Sigmoid colon (tissue), 7 donors: ENCODE data around the gene SORBS1. TPM values are rescaled to one million over a fixed set of nuclear protein-coding genes. Genes with fewer than 3 reads are reported as not detected.

ENCODE experiments used
- DNase-seq: peaks from one replicate; pipeline ENCODE4 v3.0.0-alpha.2; 2019
- H3K27ac ChIP-seq, 4 donors: fragments of 200-600 bp; sonication (generic); one replicate each; pipeline ENCODE4 v1.5.1; 2016 to 2019; ENCODE audit warnings: mild to moderate bottlenecking in 1 of 4
- H3K27me3 ChIP-seq, 3 donors: fragments of 200-600 bp; sonication (generic); one replicate each; pipeline ENCODE4 v1.5.1; 2019; ENCODE audit warnings: mild to moderate bottlenecking in 1 of 3
- H3K36me3 ChIP-seq, 4 donors: fragments of 200-600 bp; sonication (generic); one replicate each; pipeline ENCODE4 v1.5.1; 2016 to 2019
- H3K4me1 ChIP-seq, 4 donors: fragments of 200-600 bp; sonication (generic); one replicate each; pipeline ENCODE4 v1.5.1; 2017 to 2019
- H3K4me3 ChIP-seq, 4 donors: fragments of 200-600 bp; sonication (generic); one replicate each; pipeline ENCODE4 v1.5.1; 2017 to 2019; ENCODE audit warnings: mild to moderate bottlenecking in 2 of 4, moderate library complexity in 1 of 4
- H3K9me3 ChIP-seq, 4 donors: fragments of 200-600 bp in 3 of 4; sonication (generic) in 3 of 4; one replicate each; pipeline versions ENCODE4 v1.5.1 to v1.6.1; 2013 to 2019
- EP300 ChIP-seq, 4 donors: sonication (generic); formaldehyde crosslinking; IDR thresholded peaks; one replicate each; pipeline ENCODE4 v1.6.1; 2017; ENCODE audit warnings: antibody characterized with exemption in 4 of 4
- POLR2A ChIP-seq, 2 donors: fragments of 450-650 bp; IDR thresholded peaks; one replicate each; pipeline ENCODE4 v1.6.1; 2016; ENCODE audit warnings: antibody characterized with exemption in 2 of 2, mild to moderate bottlenecking in 2 of 2, moderate library complexity in 2 of 2
- POLR2AphosphoS5 ChIP-seq, 4 donors: sonication (generic); formaldehyde crosslinking; IDR thresholded peaks; one replicate each; pipeline ENCODE4 v1.6.1; 2017; ENCODE audit warnings: antibody characterized with exemption in 4 of 4
- WGBS, 2 donors: extraction: QIAGEN DNeasy Blood & Tissue Kit; methylation state at CpG; one replicate each; pipeline ENCODE4 v1.1.7; 2013; 5-methylcytosine and 5-hydroxymethylcytosine counted together
- intact Hi-C: fragments of 100-400 bp; cut with DNase I; formaldehyde crosslinking; loops from one replicate; pipeline ENCODE4 v1.15.1; 2023
- polyA plus RNA-seq, 3 donors: library from polyadenylated mRNA; stranded (reverse); fragments of 200-250 nt; gene quantifications; one replicate each; pipeline ENCODE4 v1.2.3, GENCODE V29; 2013
- total RNA-seq, 4 donors: library from RNA; depleted of rRNA; stranded (reverse); fragments of >200 nt; gene quantifications; one replicate each; pipeline ENCODE4 v1.1.0, GENCODE V29; 2016
- TF ChIP-seq, protein P1 (sequence below), 4 experiments: fragments of 450-650 bp in 3 of 4; fragments of 200-600 bp in 1 of 4; IDR thresholded peaks; one replicate each; pipeline ENCODE4 v1.5.1; 2016 to 2019; ENCODE audit warnings: antibody characterized with exemption in 4 of 4, mild to moderate bottlenecking in 3 of 4, moderate library complexity in 2 of 4
- donor health status: healthy with polysubstance abuse.
- donor health status: Bipolar disorder and iron deficiency.
- donor health status: healthy.

Gene SORBS1
- total and polyA plus RNA-seq, 7 donors = 8.1 to 1,403 (median 664) TPM

DNA sequence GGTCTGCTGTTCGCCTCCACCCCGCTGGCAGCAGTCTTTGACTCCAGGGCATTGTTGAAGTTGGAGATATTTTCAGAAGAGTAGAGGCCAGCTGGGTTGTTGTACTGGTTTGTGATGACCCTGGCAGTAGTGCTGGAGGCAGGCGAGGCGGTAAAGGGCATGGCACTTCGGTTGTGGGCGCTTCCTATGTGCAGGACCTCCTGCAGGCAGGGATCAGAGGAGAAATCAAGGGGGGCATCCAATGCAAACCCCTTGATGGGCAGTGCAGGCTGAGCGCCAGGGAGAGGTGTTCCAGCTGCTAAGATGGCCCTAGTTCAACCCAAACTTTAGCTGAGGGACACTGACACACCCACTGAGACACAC lies 297.3 kb downstream of the SORBS1 start:
- WGBS, 2 donors = 84 to 90% methylated on average over 7 of the region's 7 CpGs
- H3K36me3 ChIP-seq = no peaks in the 10 kb centered on the region
- intact Hi-C loops = no loop called here

GRCh38 chr10:95262763-95263518 lies 298.2 kb downstream of the SORBS1 start:
- intact Hi-C loops = no loop called here
- no peak overlapping the region for H3K27ac ChIP-seq
- H3K27me3 ChIP-seq = no peaks in the 10 kb centered on the region
- WGBS, 2 donors = 66 to 78% methylated on average over 5 of the region's 5 CpGs
- no peak overlapping the region for H3K4me3 ChIP-seq
- no peaks in the 10 kb centered on the region for H3K9me3 ChIP-seq
- TF ChIP-seq, protein P1, sequence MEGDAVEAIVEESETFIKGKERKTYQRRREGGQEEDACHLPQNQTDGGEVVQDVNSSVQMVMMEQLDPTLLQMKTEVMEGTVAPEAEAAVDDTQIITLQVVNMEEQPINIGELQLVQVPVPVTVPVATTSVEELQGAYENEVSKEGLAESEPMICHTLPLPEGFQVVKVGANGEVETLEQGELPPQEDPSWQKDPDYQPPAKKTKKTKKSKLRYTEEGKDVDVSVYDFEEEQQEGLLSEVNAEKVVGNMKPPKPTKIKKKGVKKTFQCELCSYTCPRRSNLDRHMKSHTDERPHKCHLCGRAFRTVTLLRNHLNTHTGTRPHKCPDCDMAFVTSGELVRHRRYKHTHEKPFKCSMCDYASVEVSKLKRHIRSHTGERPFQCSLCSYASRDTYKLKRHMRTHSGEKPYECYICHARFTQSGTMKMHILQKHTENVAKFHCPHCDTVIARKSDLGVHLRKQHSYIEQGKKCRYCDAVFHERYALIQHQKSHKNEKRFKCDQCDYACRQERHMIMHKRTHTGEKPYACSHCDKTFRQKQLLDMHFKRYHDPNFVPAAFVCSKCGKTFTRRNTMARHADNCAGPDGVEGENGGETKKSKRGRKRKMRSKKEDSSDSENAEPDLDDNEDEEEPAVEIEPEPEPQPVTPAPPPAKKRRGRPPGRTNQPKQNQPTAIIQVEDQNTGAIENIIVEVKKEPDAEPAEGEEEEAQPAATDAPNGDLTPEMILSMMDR (IDR thresholded peaks at IDR 0.05) = no peak
- TF ChIP-seq POLR2AphosphoS5 (IDR thresholded peaks at IDR 0.05) (no peak), POLR2A (IDR thresholded peaks at IDR 0.05) (no peak), EP300 (IDR thresholded peaks at IDR 0.05) (no peak)
- no peak for DNase-seq
- H3K36me3 ChIP-seq = no peaks in the 10 kb centered on the region
- peaks cover 0 to 27% (median 15%) of the 10 kb centered on the region in 4 donors for H3K4me1 ChIP-seq

More for the DNA sequence above, 297.3 kb downstream of the SORBS1 start:
- no peak for DNase-seq
- H3K27ac ChIP-seq = no peak overlapping the region
- H3K4me3 ChIP-seq = no peak overlapping the region
- H3K27me3 ChIP-seq = no peaks in the 10 kb centered on the region
- H3K4me1 ChIP-seq = peaks cover 0 to 34% (median 15%) of the 10 kb centered on the region in 4 donors
- TF ChIP-seq EP300 (IDR thresholded peaks at IDR 0.05) (no peak), POLR2AphosphoS5 (IDR thresholded peaks at IDR 0.05) (no peak), POLR2A (IDR thresholded peaks at IDR 0.05) (no peak)
- TF ChIP-seq, protein P1 (IDR thresholded peaks at IDR 0.05) = no peak
- no peaks in the 10 kb centered on the region for H3K9me3 ChIP-seq

GRCh38 chr10:95261926-95262325 lies 299.2 kb downstream of the SORBS1 start:
- peaks cover 0 to 26% (median 14%) of the 10 kb centered on the region in 4 donors for H3K4me1 ChIP-seq
- no peaks in the 10 kb centered on the region for H3K27me3 ChIP-seq
- TF ChIP-seq, protein P1 (IDR thresholded peaks at IDR 0.05) = no peak
- TF ChIP-seq POLR2AphosphoS5 (IDR thresholded peaks at IDR 0.05) (no peak), EP300 (IDR thresholded peaks at IDR 0.05) (no peak), POLR2A (IDR thresholded peaks at IDR 0.05) (no peak)
- peak overlapping the region in 1 of 4 donors; percentile 56 for H3K27ac ChIP-seq
- H3K9me3 ChIP-seq = no peaks in the 10 kb centered on the region
- WGBS, 2 donors = 94 to 98% methylated on average over 3 of the region's 3 CpGs
- H3K36me3 ChIP-seq = no peaks in the 10 kb centered on the region
- intact Hi-C loops = no loop called here
- H3K4me3 ChIP-seq = no peak overlapping the region
- DNase-seq = no peak

Other genes starting within 250 kb of the SORBS1 start
- 10 to 100 TPM; 17.1 to 25.1 (median 20.4) TPM for gene ALDH18A1, start 95.3 kb upstream of the SORBS1 start, total RNA-seq
- 10 to 100 TPM; 24.6 to 42.1 (median 26.8) TPM for gene ALDH18A1, start 95.3 kb upstream of the SORBS1 start, polyA plus RNA-seq
- 10 to 100 TPM; 13.2 to 20.5 (median 16.7) TPM for gene TCTN3, start 132.6 kb upstream of the SORBS1 start, total RNA-seq
- 10 to 100 TPM in 1 of 3 donors, 1 to 10 TPM in 2; 6.6 to 17.4 (median 8.6) TPM for gene TCTN3, start 132.6 kb upstream of the SORBS1 start, polyA plus RNA-seq
- gene ENTPD1, start 194.8 kb upstream of the SORBS1 start, total RNA-seq = 100 to 1,000 TPM in 1 of 4 donors, 10 to 100 TPM in 3; 18.5 to 112 (median 24.1) TPM
- gene ENTPD1, start 194.8 kb upstream of the SORBS1 start, polyA plus RNA-seq = 10 to 100 TPM in 1 of 3 donors, 1 to 10 TPM in 2; 5.4 to 12.0 (median 9.9) TPM